ENCODE results near the gene SLC4A8. TPM values are rescaled to one million over a fixed set of nuclear protein-coding genes. Genes with fewer than 3 reads are reported as not detected.

The SLC4A8 gene
- 2.3 and 3.0 TPM in 2 replicates for total RNA-seq

GRCh38 chr12:51424662-51425539 lies at the start of gene SLC4A8:
TSS of gene SLC4A8 (plus strand) at chr12:51424831. CDS start at chr12:51424988, 157 bp downstream.

GRCh38 chr12:51391283-51392123 lies 33.1 kb upstream of the SLC4A8 start, which contains the start of gene GALNT6:
TSS of gene GALNT6 (minus strand) at chr12:51391406. CDS start at chr12:51379781, 11,625 bp downstream.

Other genes with a start within 250 kb of the SLC4A8 start
- gene POU6F1, start 206.8 kb upstream of the SLC4A8 start, total RNA-seq = 1.3 and 2.2 TPM in 2 replicates
- 54.7 and 72.1 TPM in 2 replicates for gene DAZAP2, start 186.0 kb upstream of the SLC4A8 start, total RNA-seq
- 12.3 and 14.0 TPM in 2 replicates for gene SMAGP, start 154.4 kb upstream of the SLC4A8 start, total RNA-seq
- gene BIN2, start 100.7 kb upstream of the SLC4A8 start, total RNA-seq = not detected in 2 replicates
- gene CELA1, start 78.2 kb upstream of the SLC4A8 start, total RNA-seq = not detected in 2 replicates
- 5.0 and 5.3 TPM in 2 replicates for gene GALNT6, start 33.4 kb upstream of the SLC4A8 start, total RNA-seq
- 0.26 and 0.44 TPM in 2 replicates for gene SCN8A, start 166.4 kb downstream of the SLC4A8 start, total RNA-seq

Measured in aortic smooth muscle cell (primary cell).